Measurements from ENCODE around the gene STN1. TPM values are rescaled to one million over a fixed set of nuclear protein-coding genes. Genes with fewer than 3 reads are reported as not detected.

The STN1 gene
- total RNA-seq, 1 experiment from 2014 or later = 28.9 TPM

- Histone ChIP-seq H3K27me3 (ENCODE audit: control insufficient read depth, insufficient read depth, low read length) (no peaks in the 10 kb centered on the region), H3K27ac (ENCODE audit: low read length) (no peak overlapping the region), H3K36me3 (ENCODE audit: control insufficient read depth, insufficient read depth, low read length) (no peaks in the 10 kb centered on the region), H3K4me1 (ENCODE audit: control insufficient read depth, insufficient read depth, low read length) (no peaks in the 10 kb centered on the region), H3K4me3 (ENCODE audit: low read depth in 2 of 2, low read length in 2 of 2) (no peak overlapping the region), H3K9me3 (ENCODE audit: control insufficient read depth, insufficient read depth, low read depth, low read length) (no peaks in the 10 kb centered on the region)
- CTCF ChIA-PET = no interaction called here
- BruUV-seq (replicated peaks) = no TSS peak
- TF ChIP-seq SIN3A (IDR thresholded peaks at IDR 0.05; ENCODE audit: borderline replicate concordance, insufficient read depth, low read depth, low read length) (no peak), TCF7L2 (IDR thresholded peaks at IDR 0.05; ENCODE audit: low read depth, low read length) (no peak), CTCF (IDR thresholded peaks at IDR 0.05) (no peak), POLR2AphosphoS5 (IDR thresholded peaks at IDR 0.05; ENCODE audit: low read depth, low read length) (no peak), REST (IDR thresholded peaks at IDR 0.05; ENCODE audit: insufficient read depth in 1 of 2, low read depth in 2 of 2, low read length in 1 of 2) (no peak)
- DNase-seq (ENCODE audit: low read depth, low spot score) (no peak), ATAC-seq (no peak)
- intact Hi-C loops (cut with micrococcal nuclease; ENCODE audit: unreplicated experiment) (no loop called here), in situ Hi-C loops (cut with HindIII; ENCODE audit: low pct_unique_long_range_greater_than_20kb, low sequenced_read_pairs) (no loop called here)
- POLR2A ChIA-PET = no interaction called here
Measured at GRCh38 chr10:103936022-103936421, 18.0 kb upstream of the STN1 start.

DNA sequence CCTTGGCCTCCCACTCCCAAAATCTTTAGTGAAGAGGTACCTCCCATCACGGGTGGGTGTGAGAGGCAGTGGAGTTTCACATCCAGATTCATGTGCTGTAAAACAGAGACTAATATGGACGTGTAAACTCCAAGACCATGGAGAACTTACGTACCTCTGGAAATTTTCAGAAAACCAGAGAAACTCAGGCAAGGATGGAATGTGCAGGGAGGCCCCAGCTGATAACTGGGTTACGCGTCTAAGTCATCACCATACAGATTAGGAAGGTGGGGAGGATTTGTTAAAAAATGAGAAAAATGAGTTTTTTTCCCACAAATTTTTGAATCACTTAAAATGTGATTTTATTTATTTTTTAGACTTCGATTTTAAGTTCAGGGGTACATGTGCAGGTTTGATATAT lies 16.3 kb upstream of the STN1 start:
- POLR2A ChIA-PET = no interaction called here
- no peaks in the 10 kb centered on the region for H3K36me3 ChIP-seq (ENCODE audit: control insufficient read depth, insufficient read depth, low read length)
- H3K27ac ChIP-seq (ENCODE audit: low read length) = no peak overlapping the region
- H3K4me3 ChIP-seq (ENCODE audit: low read depth in 2 of 2, low read length in 2 of 2) = no peak overlapping the region
- CTCF ChIA-PET = no interaction called here
- intact Hi-C loops (cut with micrococcal nuclease; ENCODE audit: unreplicated experiment) (no loop called here), in situ Hi-C loops (cut with HindIII; ENCODE audit: low pct_unique_long_range_greater_than_20kb, low sequenced_read_pairs) (no loop called here)
- no peaks in the 10 kb centered on the region for H3K4me1 ChIP-seq (ENCODE audit: control insufficient read depth, insufficient read depth, low read length)
- no TSS peak for BruUV-seq (replicated peaks)
- ATAC-seq (no peak), DNase-seq (ENCODE audit: low read depth, low spot score) (no peak)
- no peak for TF ChIP-seq TCF7L2 (IDR thresholded peaks at IDR 0.05; ENCODE audit: low read depth, low read length)
- TF ChIP-seq SIN3A (IDR thresholded peaks at IDR 0.05; ENCODE audit: borderline replicate concordance, insufficient read depth, low read depth, low read length) = no peak
- no peak for TF ChIP-seq POLR2AphosphoS5 (IDR thresholded peaks at IDR 0.05; ENCODE audit: low read depth, low read length)
- TF ChIP-seq REST (IDR thresholded peaks at IDR 0.05; ENCODE audit: insufficient read depth in 1 of 2, low read depth in 2 of 2, low read length in 1 of 2) = no peak
- TF ChIP-seq CTCF (IDR thresholded peaks at IDR 0.05) = no peak
- no peaks in the 10 kb centered on the region for H3K9me3 ChIP-seq (ENCODE audit: control insufficient read depth, insufficient read depth, low read depth, low read length)
- H3K27me3 ChIP-seq (ENCODE audit: control insufficient read depth, insufficient read depth, low read length) = no peaks in the 10 kb centered on the region
